K562 (cell line): ENCODE data around the gene NT5C. TPM values are rescaled to one million over a fixed set of nuclear protein-coding genes. Genes with fewer than 3 reads are reported as not detected.
A peak's percentile ranks its signal among the peaks of the same experiment; 100 is the strongest.

Experiments
- BCLAF1 ChIP-seq, 2 experiments: fragments of 450-650 bp in 1 of 2; IDR thresholded peaks; 2 replicates each; pipeline ENCODE4 v1.6.1; 2011 to 2017; ENCODE audit warnings: low read depth in 2 of 2, antibody characterized with exemption in 1 of 2, borderline replicate concordance in 1 of 2, low read length in 1 of 2, mild to moderate bottlenecking in 1 of 2, mixed read lengths in 1 of 2; ENCODE audit not compliant: control insufficient read depth in 1 of 2
- EP400 ChIP-seq: fragments of 450-650 bp; IDR thresholded peaks from 2 replicates; pipeline ENCODE4 v1.6.1; 2017; ENCODE audit warnings: antibody characterized with exemption, mild to moderate bottlenecking, moderate library complexity
- FOXK1 ChIP-seq: sonication (generic); formaldehyde crosslinking; IDR thresholded peaks from 2 replicates; pipeline ENCODE4 v1.8.0; 2022; ENCODE audit warnings: missing genetic modification reagents, mild to moderate bottlenecking, borderline replicate concordance
- FOXP1 ChIP-seq: sonication (generic); formaldehyde crosslinking; IDR thresholded peaks from 2 replicates; pipeline ENCODE4 v1.8.0; 2022; ENCODE audit warnings: mild to moderate bottlenecking, missing genetic modification reagents
- NONO ChIP-seq, 2 experiments: fragments of 200-400 bp in 1 of 2; fragments of 450-650 bp in 1 of 2; formaldehyde crosslinking in 1 of 2; IDR thresholded peaks; 2 replicates each; pipeline ENCODE4 v1.6.1; 2017; ENCODE audit warnings: low read depth in 2 of 2, mild to moderate bottlenecking in 2 of 2, moderate library complexity in 2 of 2, low read length in 1 of 2
- RERE ChIP-seq: sonication (generic); formaldehyde crosslinking; IDR thresholded peaks from 2 replicates; pipeline ENCODE4 v1.8.0; 2023; ENCODE audit warnings: missing genetic modification reagents, mild to moderate bottlenecking, borderline replicate concordance
- SIN3A ChIP-seq, 2 experiments: fragments of 150-350 bp in 1 of 2; IDR thresholded peaks; 2 replicates each; pipeline ENCODE4 v1.6.1; 2011 to 2016; ENCODE audit warnings: borderline replicate concordance in 2 of 2, low read depth in 2 of 2, low read length in 2 of 2, mild to moderate bottlenecking in 2 of 2, moderate library complexity in 2 of 2; ENCODE audit not compliant: control insufficient read depth in 1 of 2
- TAF1 ChIP-seq: IDR thresholded peaks from 2 replicates; pipeline ENCODE4 v1.6.1; 2011; ENCODE audit warnings: mild to moderate bottlenecking, low read length, moderate library complexity; ENCODE audit not compliant: insufficient read depth, control insufficient read depth, severe bottlenecking; ENCODE audit errors: extremely low read depth
- ZNF12 ChIP-seq: sonication (generic); formaldehyde crosslinking; IDR thresholded peaks from 2 replicates; pipeline ENCODE4 v1.4.0; 2020; ENCODE audit warnings: mild to moderate bottlenecking, missing genetic modification reagents
- ZNF311 ChIP-seq: fragments of 250-450 bp; sonication (Bioruptor Pico); IDR thresholded peaks from 2 replicates; pipeline ENCODE4 v1.4.0; 2020; ENCODE audit warnings: mild to moderate bottlenecking, moderate library complexity
- ZNF655 ChIP-seq: fragments of 250-450 bp; sonication (Bioruptor Pico); IDR thresholded peaks from 2 replicates; pipeline ENCODE4 v1.5.0; 2021
- polyA plus RNA-seq, 8 experiments: library from polyadenylated mRNA; depleted of rRNA in 4 of 8; stranded (reverse) in 5 of 8; unstranded in 3 of 8; fragments of >200 nt; fragmentation: Nextera tagmentation in 2 of 8; fragmentation: Illumina TruSeq in 1 of 8; extraction: Ambion mirVana in 2 of 8; extraction: Trizol in 1 of 8; gene quantifications; 2 replicates each; pipeline versions ENCODE4 v1.2.1 to v1.2.3, GENCODE V29; 2011 to 2014; ENCODE audit warnings: inconsistent platforms in 1 of 8, missing spikeins in 1 of 8
- total RNA-seq, 7 experiments: library from RNA; depleted of rRNA in 6 of 7; stranded (reverse); fragments of >200 nt in 6 of 7; fragmentation: Illumina TruSeq in 2 of 7; extraction: Trizol in 2 of 7; gene quantifications; 2 replicates each; pipeline versions ENCODE4 v1.2.1 to v1.2.3, GENCODE V29; 2011 to 2021; ENCODE audit warnings: low replicate concordance in 1 of 7
- TF ChIP-seq, protein P1 (sequence below): fragments of 450-650 bp; IDR thresholded peaks from 2 replicates; pipeline ENCODE4 v1.6.1; 2017; ENCODE audit warnings: mild to moderate bottlenecking, moderate library complexity

NT5C gene
- total and polyA plus RNA-seq, 9 of the 15 experiments (the other 6 are each of a cell fraction or from before 2014, with no cell fraction given), result 2.9 to 205 (median 45.0) TPM

DNA sequence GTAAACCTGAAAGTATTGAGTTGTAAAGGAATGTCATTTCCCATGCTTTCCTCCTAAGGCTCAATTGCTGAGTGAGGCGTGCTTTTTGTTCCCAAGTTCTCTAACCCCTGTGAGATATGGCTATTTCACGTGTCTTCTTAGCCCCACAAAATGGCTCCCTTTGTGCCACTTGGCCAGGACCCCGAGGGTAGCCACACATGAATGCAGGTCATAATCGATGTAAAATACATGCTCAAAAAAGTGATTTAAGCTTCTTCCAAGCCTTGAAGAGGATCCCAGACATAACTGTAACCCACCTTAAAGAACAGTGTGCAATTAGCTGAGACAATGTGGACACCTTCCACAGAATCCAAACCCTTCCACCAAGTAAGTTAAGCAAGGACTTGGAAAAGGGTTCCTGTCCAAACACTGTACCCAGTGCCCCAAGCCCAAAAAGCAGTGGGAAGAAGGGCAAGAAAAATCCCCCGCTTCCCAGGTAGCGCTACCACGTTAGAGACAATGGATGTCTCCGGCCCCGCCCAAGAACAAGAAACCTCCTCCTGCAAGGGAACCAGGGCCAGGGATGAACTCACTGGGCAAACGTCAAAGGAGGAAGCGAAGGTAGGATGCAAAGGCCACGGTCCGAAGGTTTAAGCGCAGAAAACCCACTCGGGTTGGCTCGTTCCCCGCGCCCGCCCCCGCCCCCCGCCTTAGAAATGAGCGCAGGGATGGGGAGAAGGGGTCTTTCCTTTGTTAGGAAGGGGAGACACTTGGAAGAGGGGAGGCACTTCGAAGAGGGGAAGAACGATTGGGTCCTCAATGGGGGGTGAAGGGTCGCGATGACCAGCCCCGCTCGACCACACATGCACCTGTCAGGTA is 21.6 kb upstream of the NT5C start (continued):
- TF ChIP-seq RERE (CRISPR knock-in tag) (no peak), ZNF655 (no peak), EP400 (no peak; the same call in none of the 2 replicates), TAF1 (peak; percentile 19), ZNF311 (peak; percentile 55; the same call in 1 of the 2 replicates), SIN3A (IDR thresholded peaks at IDR 0.05; ENCODE audit: borderline replicate concordance in 2 of 2, control insufficient read depth in 1 of 2, low read depth in 2 of 2, low read length in 2 of 2) (peak in 1 of 2 experiments; percentile 29; a peak in 1 of 4 replicates), NONO (IDR thresholded peaks at IDR 0.05; ENCODE audit: low read depth in 2 of 2, low read length in 1 of 2) (peak in 1 of 2 experiments; percentile 11; a peak in 1 of 4 replicates), FOXK1 (CRISPR knock-in tag) (peak; percentile 84), FOXP1 (no peak), BCLAF1 (IDR thresholded peaks at IDR 0.05; ENCODE audit: borderline replicate concordance in 1 of 2, control insufficient read depth in 1 of 2, low read depth in 2 of 2, low read length in 1 of 2) (no peak), ZNF12 (CRISPR knock-in tag) (no peak)
- TF ChIP-seq, protein P1, sequence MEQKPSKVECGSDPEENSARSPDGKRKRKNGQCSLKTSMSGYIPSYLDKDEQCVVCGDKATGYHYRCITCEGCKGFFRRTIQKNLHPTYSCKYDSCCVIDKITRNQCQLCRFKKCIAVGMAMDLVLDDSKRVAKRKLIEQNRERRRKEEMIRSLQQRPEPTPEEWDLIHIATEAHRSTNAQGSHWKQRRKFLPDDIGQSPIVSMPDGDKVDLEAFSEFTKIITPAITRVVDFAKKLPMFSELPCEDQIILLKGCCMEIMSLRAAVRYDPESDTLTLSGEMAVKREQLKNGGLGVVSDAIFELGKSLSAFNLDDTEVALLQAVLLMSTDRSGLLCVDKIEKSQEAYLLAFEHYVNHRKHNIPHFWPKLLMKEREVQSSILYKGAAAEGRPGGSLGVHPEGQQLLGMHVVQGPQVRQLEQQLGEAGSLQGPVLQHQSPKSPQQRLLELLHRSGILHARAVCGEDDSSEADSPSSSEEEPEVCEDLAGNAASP, result no peak
